GM21786 (cell line): ENCODE measurements around the gene VKORC1L1.
"Not testable (repeated sequence)": the region's sequence is repeated elsewhere in the genome, so short reads cannot be mapped to it uniquely, and the experiment has no call there.

Experiments
- ATAC-seq: cut with Tn5 transposase; IDR thresholded peaks from one replicate; pipeline ENCODE4 v1.9.1; 2021; ENCODE audit not compliant: unreplicated experiment

Gene VKORC1L1

DNA sequence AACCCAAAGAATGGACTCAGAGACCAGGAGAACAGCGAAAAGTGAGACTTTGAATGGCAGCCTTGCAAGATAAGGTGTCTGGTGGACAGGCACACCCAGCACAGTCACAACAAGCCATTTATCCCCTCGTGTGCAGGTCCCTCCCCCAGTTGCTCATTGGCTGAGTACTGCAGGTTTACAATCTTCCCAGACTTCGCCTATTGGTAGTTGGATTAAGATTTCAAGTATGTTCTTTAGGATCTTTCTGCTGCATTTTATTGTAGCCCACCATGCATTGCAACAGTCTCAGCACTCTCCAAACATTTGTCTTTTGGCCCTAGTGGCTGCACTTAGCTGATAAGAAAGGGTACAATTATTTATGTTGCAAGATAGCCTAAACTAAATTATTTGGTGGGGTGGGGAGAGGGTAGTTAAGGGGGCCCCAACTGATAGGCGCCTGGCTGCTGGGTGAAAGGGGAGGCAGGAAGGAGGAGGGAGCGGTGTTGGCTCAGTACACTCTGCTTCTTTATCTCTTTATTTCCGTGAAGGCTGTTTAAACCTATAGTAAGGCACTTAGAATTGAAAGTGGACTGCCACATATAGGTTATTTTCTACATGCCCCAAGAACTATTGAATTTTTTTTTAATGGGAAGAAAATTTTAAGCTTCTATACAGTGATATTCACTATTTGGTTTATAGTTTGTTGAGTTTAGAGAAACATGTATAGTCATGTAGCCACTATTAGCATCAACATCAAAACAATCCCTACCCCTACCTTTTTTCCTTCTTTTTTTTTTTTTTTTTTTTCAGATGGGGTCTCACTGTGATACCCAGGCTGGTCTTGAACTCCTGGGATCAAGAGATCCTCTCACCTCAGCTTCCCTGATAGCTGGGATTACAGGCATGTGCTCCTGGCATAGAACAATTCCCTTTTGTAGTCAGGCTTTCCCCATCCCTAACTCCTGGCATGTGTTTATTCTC, 54.9 kb downstream of the VKORC1L1 start:
- no peak for ATAC-seq

DNA sequence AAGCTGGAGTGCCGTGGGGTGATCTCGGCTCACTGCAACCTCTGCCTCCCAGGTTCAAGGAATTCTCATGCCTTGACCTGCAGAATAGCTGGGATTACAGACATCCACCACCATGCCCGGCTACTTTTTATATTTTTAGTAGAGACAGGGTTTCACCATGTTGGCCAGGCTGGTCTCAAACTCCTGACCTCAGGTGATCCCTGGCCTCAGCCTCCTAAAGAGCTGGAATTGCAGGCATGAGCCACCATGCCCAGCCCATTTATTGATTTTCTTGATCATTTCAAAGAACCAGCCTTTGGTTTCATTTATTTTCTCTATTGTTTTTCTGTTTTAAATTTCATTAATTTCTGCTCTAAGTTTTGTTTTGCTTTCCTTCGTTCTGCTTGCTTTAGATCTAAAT, 58.8 kb downstream of the VKORC1L1 start:
- ATAC-seq: no peak

DNA sequence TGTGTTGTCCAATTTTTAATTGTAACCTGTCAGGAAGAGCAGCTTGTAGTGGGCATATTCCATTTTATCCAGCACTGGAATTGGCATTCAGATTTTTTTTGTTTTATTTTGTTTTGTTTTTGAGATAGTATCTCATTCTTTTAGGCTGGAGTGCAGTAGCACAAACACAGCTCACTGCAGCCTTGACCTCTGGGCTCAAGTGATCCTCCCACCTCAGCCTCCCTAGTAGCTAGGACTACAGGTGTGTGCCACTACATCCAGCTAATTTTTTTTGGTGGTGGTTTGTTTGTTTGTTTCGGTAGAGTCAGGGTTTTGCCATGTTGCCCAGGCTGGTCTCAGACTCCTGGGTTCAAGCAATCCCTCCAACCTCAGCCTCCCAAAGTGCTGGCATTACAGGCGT, 64.4 kb downstream of the VKORC1L1 start:
- ATAC-seq: no peak

DNA sequence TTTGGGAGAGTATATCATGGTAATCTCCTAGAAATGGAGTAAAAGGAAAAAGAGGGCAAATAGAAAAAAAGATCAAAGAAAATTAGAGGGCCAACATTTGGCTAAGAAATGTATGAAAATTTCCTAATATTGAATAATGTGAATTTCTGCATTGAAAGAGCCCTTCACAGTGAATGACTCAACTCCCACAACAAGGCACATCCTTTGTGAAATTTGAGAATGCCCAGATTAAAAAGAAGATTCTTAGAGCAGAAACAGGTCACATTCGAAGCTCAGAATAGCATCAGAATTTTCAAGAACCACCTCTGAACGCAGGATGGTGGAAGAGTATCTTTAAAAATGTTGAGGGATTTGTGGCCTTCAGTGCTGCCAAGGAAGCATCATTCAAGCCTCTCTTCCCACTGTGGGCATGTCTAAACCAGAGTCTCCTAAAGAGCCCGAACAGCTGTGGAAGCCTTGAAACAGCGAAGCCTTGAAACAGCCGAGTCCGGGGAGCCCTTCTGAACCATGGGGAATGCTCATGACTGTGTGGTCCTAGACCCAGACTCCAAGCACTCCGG, 65.5 kb downstream of the VKORC1L1 start:
- no peak for ATAC-seq

DNA sequence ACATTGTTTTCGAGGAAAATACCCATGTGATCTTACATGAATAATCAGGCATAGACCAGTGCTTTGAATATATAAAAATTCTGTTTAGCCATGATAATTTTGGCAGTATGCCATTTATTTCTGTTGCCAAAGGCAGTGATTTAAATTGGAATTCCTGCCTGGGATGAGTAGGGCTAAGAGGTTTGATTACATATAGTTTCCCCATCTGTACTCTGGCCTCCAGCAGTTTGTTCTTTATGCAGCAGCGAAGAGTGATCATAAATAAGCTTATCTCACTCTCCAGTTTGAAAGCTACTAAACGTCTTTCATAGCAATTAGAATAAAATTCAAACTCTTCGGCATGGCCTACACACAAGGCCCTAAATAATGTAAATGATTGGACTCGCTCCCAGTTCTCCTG, 72.9 kb downstream of the VKORC1L1 start:
- ATAC-seq: not testable (repeated sequence)

DNA sequence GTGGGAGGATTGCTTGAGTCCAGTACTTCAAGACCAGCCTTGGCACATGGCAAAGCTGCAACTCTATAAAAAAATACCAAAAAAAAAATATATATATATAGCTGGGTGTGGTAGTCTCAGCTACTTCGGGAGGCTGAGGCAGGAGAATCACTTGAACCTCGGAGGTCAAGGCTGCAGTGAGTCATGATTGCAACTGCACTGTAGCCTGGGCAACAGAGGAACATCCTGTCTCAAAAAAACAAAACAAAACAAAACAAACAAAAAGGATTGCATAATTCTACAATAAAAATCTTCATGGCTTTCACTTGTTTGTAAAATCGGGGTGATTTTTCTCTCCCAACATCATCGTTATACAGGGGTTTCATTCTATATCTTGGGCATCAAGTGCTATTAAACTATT, 74.0 kb downstream of the VKORC1L1 start:
- no peak for ATAC-seq

DNA sequence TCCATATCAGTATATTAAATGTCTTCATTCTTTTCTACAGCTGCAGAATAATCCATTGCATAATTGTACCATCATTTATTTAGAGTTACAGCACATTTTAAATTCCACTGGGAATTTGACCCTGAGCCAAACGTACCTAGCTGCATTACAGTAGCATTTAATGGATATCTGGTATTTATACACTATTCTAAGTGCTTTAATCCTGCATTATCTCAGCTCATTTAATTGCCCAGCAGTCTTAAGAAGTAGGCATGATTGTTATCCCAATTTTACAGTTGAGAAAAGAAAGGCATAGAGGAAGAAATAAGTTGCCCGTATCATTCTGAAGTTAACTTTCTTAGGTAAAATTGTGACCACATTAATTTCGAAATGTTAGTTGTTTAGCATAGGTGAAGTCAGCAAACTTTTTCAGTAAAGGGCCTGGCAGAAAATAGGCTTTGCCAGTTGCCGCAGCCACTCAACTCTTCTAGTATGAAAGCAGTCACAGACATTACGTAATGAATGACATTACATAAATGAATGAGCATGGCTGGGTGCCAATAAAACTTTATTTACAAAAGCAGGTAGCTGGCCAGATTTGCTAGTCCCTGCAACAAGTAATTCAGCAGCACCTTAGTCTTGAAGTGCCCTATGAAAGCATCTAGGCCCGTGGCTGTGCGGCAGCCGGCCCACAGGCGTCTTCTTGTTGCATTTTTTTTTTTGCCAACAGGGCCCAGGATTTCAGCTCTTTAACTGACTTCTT, 79.1 kb downstream of the VKORC1L1 start:
- no peak for ATAC-seq

DNA sequence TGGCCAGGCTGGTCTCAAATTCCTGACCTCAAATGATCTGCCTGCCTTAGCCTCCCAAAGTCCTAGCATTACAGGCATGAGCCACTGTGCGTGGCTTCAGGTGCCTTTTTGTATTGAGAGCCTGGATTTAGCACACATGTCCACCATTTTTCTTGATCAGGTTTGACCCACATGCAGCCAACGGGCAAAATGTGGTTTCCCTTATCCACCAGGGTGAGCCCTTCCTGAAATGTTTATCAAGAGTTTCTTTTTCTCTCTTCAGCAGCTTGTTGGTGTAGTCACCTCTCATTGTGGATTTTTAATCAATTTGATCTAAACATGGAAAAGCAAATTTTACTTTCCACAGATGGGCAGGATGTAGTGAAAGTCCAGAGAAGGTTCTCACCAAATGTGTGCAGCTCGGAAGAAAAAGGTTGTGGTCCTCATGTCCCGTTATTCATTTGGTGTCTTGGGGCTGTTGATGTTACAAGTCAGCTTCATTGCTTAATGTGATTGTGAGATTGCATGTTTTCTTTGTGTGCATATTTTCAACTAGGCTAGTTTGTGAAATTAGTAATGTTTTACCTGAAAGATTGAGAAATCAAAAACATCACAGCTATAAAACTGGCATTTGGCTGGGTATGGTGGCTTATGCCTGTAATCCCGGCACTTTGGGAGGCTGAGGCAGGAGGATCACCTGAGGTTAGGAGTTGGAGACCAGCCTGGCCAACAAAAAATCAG, 80.3 kb downstream of the VKORC1L1 start:
- ATAC-seq: no peak

DNA sequence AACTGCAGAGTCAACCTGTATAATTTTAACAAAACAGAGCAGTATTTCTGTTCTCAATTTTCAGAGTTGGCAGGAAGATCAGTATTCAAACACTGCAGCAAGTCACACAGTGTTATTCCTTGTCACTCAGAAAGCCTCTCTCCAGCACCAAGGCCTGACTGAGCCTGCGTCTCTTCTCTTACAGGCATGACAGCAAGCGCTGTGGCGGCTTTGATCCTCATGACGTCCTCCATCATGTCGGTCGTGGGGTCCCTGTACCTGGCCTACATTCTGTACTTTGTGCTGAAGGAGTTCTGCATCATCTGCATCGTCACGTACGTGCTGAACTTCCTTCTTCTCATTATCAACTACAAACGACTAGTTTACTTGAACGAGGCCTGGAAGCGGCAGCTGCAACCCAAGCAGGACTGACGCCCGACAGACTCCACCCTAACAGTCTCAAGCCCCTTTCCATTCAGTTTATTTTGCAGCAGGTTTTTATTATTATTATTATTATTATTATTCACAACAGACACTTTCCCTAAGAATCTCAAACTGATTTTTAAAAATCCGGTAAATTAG, 81.1 kb downstream of the VKORC1L1 start:
- no peak for ATAC-seq

DNA sequence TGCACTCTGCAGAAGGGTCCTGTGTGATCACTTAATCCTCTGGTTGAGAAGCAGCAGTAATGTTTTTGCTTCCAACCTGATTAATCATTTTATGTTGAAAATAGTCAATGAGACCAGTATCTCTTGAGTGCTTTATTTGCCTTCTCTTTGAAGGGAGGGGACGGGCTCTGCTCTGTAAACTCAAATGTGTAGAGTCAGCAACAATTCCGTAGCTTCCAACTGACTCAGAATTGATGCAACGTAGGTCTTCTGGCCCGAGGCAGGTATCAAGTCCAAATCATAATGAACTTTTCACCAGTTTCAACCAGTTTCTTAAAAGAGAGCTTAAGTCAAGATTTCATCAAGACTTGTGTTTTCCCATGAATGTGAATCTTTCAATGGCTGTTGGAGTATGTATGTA, 82.8 kb downstream of the VKORC1L1 start:
- ATAC-seq: no peak

DNA sequence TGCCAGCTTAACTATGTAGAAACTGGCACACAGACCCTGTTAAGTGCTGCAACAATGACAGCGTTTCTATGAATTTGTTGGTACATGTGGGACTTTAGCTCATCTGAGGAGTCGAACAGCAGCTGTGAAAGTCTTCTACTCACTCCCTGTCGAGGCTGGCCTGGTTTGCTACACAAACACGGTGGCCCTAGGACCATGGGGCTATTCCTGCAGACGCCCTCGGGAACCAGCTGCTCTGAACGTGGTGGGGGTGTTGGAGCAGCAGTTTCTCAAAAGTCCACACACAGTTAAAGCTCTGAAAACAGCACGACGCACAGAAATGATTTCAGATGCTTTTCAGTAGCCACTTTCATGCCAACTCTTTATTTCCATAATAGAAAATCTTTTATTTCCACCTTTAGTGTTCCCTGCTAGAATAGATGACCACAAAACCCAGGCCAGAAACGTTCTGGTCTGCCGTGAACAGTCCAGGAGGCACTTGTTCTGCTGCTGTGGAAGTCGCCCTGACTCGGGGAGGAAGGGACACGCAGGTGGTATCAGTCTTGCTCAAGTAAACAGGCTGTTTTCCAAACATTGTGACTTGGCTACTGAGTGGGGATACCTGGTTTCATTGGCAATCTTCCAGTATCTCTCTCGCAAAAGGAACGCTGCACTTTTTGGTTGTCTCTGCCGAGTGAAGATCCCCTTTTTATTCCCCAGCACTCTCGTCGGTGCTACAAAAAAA, 87.6 kb downstream of the VKORC1L1 start:
- ATAC-seq: no peak

DNA sequence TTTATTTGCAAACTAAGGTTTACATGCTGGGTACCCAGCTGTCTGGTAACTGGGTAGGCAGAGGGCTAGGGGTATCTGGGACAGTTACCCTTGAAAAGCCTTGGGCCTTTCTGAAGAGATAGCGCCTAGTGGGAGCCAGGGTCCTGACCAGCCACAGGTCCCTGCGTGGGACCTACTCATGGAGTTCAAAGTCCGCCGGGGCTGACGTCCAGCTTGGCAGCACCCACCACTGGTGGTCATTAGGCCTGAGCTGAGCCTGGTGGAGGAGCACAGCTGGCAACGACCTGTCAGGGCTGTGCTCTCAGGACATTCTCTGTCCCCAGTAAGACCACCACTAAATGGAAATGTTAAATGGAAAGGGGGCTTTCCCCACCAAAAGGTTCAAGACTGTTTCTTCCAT, 89.2 kb downstream of the VKORC1L1 start:
- no peak for ATAC-seq

DNA sequence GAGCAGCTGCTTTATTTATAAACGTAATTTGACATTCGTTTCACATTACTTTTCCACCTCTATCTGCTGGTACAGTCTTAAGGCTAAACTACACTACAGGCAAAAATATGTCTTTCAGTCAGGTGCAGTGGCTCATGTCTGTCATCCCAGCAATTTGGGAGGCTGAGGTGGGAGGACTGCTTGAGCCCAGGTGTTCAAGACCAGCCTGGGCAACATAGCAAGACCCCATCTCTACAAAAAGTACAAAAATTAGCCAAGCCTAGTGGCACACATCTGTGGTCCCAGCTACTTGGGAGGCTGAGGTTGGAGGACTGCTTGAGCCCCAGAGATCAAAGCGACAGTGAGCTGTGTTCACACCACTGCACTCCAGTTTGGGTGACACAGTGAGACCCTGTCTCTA, 91.8 kb downstream of the VKORC1L1 start:
- not testable (repeated sequence) for ATAC-seq

DNA sequence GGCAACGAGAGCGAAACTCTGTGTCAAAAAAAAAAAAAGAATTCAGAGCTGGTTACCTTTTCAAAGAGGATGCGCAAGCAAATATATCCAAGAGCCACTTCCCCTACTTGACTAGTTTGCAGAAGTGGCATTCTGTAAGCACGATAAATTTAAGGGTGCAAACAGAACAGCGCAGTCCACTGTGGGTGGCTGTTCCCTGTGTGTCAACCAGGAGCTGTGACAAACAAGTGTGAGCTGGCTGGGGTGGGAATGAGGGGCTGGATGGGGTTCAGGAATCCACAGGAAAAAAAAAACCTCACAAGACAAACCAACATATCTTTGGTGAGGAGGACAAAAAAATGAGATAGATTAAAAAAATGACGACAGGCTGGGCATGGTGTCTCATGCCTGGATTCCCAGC, 93.3 kb downstream of the VKORC1L1 start:
- ATAC-seq: no peak

DNA sequence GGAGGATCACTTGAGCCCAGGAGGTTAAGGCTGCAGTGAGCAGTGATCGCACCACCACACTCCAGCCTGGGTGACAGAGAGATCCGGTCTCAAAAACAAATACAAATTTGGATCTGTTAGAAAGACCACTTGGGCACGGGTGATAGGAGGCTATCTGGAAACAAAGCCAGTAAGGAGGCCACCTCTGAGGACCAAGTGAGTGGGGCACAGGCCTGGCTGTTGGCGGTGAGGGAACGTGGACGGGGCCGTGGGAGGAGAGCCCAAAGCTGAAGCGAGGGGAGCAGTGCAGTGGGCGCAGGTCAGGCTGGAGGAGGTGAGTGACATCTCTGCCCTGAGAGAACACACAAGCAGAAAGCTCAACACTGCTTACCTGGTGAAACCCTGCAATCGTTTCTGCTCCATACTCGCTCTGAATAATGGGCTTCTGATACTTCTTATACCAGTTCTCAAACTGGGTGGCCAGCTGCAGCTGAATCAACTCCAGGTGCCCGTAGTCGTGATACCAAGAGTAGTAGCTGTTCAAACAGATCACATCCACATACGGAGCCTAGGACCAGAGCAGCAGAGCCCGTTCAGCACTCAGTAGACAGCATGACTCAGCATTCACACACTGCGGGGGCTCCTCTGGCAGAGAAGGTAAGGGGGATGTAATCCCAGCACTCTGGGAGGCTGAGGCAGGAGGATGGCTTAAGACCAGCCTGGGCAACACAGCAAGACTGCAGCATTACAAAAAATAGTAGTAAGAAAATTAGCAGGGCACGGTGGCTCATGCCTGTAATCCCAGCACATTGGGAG, 94.7 kb downstream of the VKORC1L1 start:
- ATAC-seq: no peak

DNA sequence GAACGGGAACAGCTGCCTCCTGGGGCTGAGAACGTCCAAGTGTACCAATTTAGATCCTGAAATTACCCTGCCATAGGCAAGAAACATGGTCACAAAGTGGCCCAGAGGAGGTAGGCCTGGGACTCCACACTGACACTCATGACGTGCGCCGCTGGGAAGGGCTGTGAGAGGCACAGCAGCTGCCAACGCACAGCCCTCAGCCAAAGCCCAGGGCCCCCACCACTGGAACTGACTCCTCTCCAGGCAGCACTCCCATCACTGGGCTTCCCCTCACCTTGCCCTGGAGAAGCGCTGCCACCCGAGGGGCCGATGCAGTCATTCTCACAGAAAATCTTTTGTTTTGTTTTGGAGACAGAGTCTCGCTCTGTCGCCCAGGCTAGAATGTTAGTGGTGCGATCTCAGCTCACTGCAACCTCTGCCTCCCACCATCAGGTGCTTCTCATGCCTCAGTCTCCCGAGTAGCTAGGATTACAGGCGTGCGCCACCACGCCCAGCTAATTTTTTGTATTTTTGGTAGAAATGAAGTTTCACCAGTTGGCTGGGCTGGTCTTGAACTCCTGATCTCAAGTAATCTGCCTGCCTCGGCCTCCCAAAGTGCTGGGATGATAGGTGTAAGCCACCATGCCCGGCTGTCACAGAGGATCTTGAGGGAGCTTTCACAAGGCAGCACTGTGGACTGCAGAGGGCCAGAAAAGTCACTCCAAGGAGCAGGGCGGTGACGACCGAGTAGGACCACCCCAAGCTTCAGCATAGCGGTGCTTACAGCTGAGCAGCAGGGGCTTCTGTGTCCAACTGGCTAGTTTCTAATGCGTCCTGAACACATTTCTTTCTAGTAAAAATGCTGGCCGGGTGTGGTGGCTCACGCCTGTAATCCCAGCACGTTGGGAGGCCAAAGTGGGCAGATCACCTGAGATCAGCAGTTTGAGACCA, 95.6 kb downstream of the VKORC1L1 start:
- ATAC-seq: no peak

DNA sequence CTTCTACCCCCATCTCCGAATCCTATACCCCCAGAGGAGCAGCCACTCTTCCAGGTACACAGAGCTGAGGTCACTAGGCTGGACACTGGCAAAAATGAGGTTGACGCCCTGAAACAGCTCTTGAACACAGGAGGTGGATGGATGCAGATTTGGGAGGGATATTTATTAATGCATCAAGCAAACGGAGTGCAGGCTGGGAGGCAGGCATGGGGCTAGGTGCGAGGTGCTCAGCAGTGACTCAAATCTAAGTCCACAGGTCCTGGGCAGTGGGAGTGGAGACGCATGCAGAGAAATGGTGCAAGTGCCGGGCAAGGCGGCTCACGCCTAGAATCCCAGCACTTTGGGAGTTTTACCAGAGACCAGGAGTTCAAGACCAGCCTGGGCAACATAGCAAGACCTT, 98.1 kb downstream of the VKORC1L1 start:
- ATAC-seq: no peak

DNA sequence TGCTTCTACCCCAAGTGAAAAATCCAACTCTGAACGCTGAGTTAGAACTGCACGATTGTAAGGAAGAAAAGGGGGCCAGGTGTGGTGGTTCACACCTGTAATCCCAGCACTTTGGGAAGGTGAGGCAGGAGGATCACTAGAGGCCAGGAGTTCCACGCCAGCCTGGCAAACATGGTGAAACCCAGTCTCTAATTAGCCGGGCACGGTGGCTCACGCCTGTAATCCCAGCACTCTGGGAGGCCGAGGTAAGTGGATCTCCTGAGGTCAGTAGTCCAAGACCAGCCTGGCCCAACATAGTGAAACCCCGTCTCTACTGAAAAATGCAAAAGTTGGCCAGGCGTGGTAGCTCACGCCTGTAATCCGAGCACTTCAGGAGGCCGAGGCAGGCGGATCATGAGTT, 100.1 kb downstream of the VKORC1L1 start:
- no peak for ATAC-seq
